ENCODE measurements around the gene KIAA0513. TPM values are rescaled to one million over a fixed set of nuclear protein-coding genes. Genes with fewer than 3 reads are reported as not detected.

KIAA0513 gene
- total and polyA plus RNA-seq, 2 of the 13 experiments (the other 11 are each of a cell fraction or from before 2014, with no cell fraction given), result 1.8 TPM

DNA sequence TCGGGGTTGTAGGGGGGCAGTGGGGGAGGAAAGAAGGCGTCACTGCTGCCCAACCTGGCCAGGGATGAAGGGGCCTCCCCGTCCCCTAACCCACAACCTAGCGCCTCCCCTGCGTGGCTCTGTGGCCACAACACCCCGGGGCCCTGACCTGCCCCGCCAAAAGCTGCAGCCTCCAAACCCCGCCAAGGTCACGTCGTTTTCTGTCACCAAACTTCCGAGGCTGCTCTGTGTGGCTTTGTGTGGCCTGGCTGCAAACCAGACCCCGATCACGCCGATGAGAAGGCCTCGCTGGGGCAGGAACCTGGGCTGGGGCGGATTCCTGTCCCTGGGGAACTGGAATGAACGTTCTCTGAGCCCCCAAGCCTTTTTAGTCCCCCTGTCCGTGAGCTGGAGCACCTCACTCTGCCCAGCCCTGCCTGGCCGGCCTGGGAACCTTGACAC, 115.2 kb downstream of the KIAA0513 start (continued):
- TF ChIP-seq, protein P1, sequence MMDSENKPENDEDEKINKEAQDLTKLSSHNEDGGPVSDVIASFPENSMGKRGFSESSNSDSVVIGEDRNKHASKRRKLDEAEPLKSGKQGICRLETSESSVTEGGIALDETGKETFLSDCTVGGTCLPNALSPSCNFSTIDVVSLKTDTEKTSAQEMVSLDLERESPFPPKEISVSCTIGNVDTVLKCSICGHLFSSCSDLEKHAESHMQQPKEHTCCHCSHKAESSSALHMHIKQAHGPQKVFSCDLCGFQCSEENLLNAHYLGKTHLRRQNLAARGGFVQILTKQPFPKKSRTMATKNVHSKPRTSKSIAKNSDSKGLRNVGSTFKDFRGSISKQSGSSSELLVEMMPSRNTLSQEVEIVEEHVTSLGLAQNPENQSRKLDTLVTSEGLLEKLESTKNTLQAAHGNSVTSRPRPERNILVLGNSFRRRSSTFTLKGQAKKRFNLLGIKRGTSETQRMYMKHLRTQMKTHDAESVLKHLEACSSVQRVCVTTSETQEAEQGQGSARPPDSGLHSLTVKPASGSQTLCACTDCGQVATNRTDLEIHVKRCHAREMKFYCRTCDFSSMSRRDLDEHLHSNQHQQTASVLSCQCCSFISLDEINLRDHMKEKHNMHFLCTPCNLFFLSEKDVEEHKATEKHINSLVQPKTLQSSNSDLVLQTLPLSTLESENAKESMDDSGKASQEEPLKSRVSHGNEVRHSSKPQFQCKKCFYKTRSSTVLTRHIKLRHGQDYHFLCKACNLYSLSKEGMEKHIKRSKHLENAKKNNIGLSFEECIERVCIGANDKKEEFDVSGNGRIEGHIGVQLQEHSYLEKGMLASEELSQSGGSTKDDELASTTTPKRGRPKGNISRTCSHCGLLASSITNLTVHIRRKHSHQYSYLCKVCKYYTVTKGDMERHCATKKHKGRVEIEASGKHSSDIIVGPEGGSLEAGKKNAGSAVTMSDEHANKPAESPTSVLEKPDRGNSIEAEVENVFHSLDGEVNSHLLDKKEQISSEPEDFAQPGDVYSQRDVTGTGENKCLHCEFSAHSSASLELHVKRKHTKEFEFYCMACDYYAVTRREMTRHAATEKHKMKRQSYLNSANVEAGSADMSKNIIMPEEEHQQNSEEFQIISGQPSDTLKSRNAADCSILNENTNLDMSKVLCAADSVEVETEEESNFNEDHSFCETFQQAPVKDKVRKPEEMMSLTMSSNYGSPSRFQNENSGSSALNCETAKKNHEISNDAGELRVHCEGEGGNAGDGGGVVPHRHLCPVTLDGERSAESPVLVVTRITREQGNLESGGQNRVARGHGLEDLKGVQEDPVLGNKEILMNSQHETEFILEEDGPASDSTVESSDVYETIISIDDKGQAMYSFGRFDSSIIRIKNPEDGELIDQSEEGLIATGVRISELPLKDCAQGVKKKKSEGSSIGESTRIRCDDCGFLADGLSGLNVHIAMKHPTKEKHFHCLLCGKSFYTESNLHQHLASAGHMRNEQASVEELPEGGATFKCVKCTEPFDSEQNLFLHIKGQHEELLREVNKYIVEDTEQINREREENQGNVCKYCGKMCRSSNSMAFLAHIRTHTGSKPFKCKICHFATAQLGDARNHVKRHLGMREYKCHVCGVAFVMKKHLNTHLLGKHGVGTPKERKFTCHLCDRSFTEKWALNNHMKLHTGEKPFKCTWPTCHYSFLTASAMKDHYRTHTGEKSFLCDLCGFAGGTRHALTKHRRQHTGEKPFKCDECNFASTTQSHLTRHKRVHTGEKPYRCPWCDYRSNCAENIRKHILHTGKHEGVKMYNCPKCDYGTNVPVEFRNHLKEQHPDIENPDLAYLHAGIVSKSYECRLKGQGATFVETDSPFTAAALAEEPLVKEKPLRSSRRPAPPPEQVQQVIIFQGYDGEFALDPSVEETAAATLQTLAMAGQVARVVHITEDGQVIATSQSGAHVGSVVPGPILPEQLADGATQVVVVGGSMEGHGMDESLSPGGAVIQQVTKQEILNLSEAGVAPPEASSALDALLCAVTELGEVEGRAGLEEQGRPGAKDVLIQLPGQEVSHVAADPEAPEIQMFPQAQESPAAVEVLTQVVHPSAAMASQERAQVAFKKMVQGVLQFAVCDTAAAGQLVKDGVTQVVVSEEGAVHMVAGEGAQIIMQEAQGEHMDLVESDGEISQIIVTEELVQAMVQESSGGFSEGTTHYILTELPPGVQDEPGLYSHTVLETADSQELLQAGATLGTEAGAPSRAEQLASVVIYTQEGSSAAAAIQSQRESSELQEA (CRISPR knock-in tag; IDR thresholded peaks at IDR 0.05; ENCODE audit: not compliant biosample characterization), result peak; percentile 75
- TF ChIP-seq MXD4 (CRISPR knock-in tag; IDR thresholded peaks at IDR 0.05) (peak; percentile 22; the same call in 1 of the 2 replicates), NR2F6 (IDR thresholded peaks at IDR 0.05) (no peak), NR2F6 (CRISPR knock-in tag; IDR thresholded peaks at IDR 0.05) (peak; percentile 35; the same call in 1 of the 2 replicates), KDM5A (IDR thresholded peaks at IDR 0.05; ENCODE audit: borderline replicate concordance, low read length) (no peak), ZNF598 (CRISPR knock-in tag; IDR thresholded peaks at IDR 0.05; ENCODE audit: borderline replicate concordance) (no peak), ZNF235 (CRISPR knock-in tag; IDR thresholded peaks at IDR 0.05; ENCODE audit: borderline replicate concordance) (no peak), FOXO1 (CRISPR knock-in tag; IDR thresholded peaks at IDR 0.05) (0 out of 2 replicates have a peak, but pooled peaks have one; percentile 9), ZNF777 (CRISPR knock-in tag; IDR thresholded peaks at IDR 0.05) (no peak), ZNF263 (CRISPR knock-in tag; IDR thresholded peaks at IDR 0.05) (peak; percentile 53; the same call in 1 of the 2 replicates), BRD4 (CRISPR knock-in tag; IDR thresholded peaks at IDR 0.05) (no peak), ELF4 (CRISPR knock-in tag; IDR thresholded peaks at IDR 0.05; ENCODE audit: borderline replicate concordance) (no peak)
- TF ChIP-seq, protein P2, sequence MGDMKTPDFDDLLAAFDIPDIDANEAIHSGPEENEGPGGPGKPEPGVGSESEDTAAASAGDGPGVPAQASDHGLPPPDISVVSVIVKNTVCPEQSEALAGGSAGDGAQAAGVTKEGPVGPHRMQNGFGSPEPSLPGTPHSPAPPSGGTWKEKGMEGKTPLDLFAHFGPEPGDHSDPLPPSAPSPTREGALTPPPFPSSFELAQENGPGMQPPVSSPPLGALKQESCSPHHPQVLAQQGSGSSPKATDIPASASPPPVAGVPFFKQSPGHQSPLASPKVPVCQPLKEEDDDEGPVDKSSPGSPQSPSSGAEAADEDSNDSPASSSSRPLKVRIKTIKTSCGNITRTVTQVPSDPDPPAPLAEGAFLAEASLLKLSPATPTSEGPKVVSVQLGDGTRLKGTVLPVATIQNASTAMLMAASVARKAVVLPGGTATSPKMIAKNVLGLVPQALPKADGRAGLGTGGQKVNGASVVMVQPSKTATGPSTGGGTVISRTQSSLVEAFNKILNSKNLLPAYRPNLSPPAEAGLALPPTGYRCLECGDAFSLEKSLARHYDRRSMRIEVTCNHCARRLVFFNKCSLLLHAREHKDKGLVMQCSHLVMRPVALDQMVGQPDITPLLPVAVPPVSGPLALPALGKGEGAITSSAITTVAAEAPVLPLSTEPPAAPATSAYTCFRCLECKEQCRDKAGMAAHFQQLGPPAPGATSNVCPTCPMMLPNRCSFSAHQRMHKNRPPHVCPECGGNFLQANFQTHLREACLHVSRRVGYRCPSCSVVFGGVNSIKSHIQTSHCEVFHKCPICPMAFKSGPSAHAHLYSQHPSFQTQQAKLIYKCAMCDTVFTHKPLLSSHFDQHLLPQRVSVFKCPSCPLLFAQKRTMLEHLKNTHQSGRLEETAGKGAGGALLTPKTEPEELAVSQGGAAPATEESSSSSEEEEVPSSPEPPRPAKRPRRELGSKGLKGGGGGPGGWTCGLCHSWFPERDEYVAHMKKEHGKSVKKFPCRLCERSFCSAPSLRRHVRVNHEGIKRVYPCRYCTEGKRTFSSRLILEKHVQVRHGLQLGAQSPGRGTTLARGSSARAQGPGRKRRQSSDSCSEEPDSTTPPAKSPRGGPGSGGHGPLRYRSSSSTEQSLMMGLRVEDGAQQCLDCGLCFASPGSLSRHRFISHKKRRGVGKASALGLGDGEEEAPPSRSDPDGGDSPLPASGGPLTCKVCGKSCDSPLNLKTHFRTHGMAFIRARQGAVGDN (CRISPR knock-in tag; IDR thresholded peaks at IDR 0.05), result peak; percentile 67
- TF ChIP-seq, protein P3, sequence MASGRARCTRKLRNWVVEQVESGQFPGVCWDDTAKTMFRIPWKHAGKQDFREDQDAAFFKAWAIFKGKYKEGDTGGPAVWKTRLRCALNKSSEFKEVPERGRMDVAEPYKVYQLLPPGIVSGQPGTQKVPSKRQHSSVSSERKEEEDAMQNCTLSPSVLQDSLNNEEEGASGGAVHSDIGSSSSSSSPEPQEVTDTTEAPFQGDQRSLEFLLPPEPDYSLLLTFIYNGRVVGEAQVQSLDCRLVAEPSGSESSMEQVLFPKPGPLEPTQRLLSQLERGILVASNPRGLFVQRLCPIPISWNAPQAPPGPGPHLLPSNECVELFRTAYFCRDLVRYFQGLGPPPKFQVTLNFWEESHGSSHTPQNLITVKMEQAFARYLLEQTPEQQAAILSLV (CRISPR knock-in tag; IDR thresholded peaks at IDR 0.05; ENCODE audit: borderline replicate concordance), result no peak; the same call in 1 of the 2 replicates

Data from HepG2 (cell line).